Measurements from ENCODE around the gene SACS.

Gene SACS, protein sequence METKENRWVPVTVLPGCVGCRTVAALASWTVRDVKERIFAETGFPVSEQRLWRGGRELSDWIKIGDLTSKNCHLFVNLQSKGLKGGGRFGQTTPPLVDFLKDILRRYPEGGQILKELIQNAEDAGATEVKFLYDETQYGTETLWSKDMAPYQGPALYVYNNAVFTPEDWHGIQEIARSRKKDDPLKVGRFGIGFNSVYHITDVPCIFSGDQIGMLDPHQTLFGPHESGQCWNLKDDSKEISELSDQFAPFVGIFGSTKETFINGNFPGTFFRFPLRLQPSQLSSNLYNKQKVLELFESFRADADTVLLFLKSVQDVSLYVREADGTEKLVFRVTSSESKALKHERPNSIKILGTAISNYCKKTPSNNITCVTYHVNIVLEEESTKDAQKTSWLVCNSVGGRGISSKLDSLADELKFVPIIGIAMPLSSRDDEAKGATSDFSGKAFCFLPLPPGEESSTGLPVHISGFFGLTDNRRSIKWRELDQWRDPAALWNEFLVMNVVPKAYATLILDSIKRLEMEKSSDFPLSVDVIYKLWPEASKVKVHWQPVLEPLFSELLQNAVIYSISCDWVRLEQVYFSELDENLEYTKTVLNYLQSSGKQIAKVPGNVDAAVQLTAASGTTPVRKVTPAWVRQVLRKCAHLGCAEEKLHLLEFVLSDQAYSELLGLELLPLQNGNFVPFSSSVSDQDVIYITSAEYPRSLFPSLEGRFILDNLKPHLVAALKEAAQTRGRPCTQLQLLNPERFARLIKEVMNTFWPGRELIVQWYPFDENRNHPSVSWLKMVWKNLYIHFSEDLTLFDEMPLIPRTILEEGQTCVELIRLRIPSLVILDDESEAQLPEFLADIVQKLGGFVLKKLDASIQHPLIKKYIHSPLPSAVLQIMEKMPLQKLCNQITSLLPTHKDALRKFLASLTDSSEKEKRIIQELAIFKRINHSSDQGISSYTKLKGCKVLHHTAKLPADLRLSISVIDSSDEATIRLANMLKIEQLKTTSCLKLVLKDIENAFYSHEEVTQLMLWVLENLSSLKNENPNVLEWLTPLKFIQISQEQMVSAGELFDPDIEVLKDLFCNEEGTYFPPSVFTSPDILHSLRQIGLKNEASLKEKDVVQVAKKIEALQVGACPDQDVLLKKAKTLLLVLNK (N-terminal part only)

DNA sequence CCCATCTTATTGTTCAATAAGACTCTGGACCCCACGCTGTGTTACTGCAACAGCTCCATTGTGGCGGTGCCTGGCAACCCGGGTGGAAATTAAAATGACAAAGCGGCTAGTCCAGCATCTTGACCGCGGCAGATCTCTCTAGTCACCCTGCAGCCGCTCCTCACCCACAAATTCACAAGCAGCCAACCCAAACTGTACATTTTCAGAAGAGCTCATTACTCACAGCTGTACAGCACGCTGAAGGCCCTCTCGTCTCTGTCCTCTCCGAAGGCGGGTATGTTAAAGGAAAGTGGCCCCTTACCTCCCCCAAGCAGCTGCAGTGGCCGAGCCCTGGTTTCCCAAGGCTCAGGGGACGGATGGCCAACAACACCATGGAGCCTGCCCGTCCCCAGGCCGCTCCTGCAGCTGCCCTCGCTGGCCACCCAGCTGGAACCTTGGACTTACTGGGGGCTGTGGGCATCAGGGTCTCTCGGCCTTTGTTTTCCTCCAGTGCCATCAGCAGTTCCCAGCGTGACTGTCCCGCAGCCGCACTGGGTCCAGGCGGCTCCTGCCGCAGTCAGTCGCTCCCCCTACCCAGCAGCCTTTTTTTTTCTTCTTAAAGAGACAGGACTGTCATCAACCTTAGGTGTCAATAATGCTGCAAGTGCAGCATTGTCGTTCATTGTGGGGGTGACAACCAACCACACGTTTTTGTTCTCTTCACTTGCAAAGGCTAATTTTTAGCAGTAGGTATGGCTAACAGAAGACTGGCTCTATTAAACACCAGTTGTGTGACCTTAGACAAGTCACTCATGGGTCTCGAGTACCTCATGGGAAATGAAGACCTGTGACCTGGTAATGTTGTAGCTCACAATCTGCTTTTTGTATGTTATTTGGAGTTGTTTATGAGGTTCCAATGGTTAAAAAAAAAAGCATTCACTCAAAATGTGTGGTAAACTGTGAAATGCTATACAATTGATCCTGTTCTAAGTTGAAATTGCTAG, at the start of gene SACS:
TSS of gene SACS (minus strand) at position 532 of the 983 bp plus-strand sequence. CDS start 22,463 bp downstream, outside the sequence.
- peak; percentile 76 for DNase-seq

DNA sequence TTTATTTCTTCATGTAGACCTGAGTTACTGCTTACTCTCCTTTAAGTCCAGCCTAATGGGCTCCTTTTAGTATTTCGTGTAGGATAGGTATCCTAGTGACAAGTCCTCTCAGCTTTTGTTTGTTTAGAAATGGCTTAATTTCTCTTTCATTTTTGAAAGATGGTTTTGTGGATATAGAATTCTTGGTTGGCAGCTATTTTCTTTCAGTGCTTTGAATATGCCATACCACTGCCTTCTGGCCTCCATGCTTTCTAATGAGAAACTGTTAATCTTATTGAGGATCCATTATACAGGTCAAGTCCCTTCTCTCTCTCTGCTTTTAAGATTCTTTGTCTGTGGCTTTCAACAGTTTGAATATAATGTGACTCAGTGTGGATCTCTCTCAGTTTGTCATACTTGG, 46.8 kb upstream of the SACS start:
- no peak for DNase-seq

DNA sequence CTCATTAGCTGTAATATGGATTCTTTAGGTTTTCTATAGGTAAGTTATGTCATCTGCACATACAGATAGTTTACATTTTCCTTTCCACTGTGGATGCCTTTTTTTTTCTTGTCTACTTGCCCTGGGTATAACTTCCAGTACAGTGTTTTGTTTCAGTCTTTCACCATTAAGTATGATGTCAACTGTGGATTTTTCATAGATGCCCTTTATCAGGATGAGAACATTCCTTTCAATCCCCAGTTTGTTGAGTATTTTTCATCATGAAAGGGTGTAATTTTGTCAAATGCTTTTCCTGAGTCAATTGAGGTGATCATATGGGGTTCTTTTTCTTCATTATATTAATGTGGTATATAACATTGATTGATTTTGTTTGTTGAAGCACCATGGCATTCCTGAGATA, 43.6 kb upstream of the SACS start:
- no peak for DNase-seq

DNA sequence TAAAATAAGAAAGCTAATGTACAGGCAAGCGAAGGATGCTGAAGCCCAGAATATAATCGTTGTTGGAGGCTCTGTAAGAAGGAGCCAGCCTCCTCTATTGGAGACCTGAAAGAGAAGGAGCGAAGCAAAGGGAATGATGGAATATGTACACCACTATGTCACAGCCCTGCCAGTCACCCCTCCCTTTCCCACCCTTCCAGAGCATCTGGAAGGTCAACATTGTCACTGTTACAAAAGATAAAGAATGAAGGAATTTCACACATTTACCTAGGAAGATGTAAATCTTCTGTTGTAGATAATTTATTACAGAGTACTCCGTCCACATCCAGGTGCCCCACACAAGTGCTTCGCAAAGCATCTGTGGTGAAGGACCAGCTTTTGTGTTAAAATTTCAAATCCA, 39.7 kb upstream of the SACS start:
- no peak for DNase-seq

DNA sequence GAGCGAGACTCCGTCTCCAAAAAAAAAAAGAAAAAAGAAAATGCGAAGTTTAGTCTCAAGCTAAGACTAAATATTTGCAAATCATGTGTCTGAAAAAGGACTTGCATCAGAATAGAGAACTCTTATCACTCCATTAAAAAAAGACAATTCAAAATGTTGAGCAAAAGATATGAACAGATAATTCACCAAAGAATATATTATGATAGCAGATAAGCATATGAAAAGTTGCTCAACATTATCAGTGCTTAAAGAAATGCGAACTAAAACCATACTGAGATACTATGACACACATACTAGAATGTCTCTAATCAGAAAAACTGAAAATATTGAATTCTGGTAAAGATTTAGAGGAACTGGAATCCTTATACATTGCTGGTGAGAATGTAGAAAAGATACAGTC, 38.7 kb upstream of the SACS start:
- DNase-seq: no peak

DNA sequence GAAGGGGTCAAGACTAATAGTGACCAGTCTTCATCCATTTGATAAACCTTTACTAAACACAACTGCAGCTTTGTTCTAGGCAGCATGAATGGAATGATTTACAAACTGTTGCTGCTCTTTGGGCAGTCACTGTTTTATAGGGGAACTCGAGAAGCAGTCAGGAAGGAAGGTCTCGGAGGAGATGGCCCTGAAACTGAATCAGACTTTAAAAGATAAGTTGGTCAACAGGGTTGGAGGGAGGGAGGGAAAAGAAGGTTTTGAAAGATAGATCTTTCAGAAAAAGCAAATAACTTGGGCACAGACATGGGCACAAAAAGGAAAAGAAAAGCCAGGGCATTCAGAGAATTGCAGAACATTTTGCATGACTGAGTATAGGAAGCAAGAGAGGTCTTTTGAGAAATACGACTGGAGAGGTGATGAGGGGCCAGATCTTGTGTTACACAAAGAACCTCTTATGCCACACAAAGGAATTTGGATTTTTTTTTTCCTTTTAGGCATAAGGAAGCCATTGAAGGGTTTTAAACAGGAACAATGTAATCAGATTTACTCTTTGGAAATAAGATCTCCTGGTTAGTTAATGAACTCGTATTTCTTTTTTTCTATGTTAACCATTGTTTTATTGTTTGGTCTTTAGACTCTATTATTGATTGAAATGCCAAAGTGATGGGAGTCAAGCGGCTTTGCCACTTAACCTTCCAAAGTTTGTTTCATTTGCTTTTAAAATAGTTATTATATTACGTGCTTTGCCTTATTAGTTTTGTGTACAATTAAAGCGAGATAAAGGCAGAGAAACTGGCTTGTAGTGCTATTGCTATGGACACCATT, 37.5 kb upstream of the SACS start:
- no peak for DNase-seq

DNA sequence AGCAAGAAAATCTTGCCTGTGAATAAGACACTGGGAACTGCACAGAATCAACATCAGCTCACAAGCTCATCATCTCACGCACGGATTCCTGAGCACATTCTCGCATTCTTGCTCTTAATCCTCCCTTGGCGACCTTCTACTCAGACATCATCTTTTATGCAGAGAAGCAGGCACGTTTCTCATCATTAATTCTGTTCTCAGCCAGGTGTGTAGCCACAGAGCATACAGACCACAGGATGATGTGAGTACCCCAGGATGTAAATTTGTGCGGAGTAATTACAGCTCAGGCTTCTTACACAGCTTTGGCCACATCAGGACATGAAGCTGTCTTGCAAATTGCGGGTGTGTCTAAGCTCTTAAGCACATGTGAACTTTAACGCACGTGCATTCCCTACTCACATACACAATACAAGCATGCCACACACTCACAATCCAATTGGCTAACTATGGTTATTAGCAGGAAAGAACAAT, 36.5 kb upstream of the SACS start:
- DNase-seq: no peak

DNA sequence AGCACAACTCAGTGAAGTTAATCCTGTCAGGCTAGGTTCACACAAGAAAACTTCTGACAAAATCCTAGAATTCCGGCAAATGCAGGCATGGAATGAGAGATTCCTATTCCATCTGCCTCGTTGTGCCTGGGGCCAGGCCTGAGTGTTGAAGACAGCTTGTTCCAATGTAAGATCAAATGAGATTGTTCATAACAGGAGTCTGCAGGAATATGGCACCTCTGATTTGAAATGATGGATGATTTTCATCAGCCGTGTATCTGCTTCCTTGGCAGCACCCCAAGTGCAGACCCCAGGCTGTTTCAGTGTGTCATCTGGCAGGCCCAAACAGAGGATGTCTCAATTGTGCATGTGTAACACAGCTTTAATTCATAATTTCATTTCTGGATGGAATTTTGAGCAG, 35.3 kb upstream of the SACS start:
- DNase-seq: no peak

DNA sequence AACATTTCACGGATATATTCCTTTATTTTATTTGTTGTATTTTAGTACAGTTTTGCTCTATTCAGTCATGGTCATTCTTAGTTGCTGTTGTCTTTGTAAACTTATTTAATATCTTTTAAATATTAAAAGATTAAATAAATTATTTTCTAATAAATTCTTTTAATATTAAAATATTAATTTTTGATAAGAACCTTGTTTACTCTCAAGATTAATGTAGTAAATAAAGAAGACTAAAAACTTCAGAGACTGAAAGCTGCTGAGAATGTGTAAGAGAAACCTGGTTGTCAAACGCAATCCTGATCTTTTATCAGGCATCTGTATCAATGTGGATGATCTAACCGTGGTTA, 34.4 kb upstream of the SACS start:
- DNase-seq: no peak

DNA sequence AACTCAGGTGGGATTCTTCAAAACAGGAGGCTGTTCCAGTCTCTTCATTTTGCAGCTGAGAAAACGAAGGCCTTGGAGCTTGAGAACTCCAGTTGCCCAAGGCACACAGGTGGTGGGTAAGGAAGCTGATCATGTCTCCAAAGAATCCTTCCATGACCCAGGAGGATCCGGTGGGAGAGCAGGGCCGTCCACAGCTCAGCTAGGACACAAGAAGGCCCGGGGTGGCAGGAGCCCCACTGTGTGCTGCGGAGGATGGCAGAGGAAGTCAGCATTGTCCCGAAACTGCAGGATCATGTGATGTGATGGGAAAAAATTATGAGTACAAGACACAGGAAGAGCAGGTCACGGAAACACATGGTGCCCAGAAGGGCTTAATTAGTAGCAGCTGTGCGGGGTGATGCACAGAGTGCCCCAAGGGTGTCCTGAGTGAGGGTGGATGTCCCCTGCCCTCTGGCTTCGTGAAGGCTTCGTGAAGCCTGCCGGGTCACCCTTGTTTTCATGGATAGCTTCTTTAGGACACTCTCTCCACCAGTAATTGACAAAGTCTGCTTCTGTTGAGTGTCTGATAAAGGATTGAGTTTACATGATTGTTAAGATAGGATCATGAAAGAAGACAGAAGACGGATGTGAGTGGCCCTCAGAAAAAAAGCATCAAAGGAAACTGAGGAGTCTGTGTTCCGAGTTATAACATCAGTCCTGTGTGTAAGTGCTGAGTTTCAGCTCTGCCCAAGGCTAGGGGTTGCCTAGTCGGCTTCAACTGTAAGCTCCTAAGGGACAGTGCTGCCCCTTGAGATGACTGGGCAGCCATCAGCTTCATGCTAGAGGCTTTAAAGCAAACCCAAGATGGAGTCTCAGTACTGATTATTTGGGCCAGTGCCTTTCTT, 33.8 kb upstream of the SACS start:
- no peak for DNase-seq

DNA sequence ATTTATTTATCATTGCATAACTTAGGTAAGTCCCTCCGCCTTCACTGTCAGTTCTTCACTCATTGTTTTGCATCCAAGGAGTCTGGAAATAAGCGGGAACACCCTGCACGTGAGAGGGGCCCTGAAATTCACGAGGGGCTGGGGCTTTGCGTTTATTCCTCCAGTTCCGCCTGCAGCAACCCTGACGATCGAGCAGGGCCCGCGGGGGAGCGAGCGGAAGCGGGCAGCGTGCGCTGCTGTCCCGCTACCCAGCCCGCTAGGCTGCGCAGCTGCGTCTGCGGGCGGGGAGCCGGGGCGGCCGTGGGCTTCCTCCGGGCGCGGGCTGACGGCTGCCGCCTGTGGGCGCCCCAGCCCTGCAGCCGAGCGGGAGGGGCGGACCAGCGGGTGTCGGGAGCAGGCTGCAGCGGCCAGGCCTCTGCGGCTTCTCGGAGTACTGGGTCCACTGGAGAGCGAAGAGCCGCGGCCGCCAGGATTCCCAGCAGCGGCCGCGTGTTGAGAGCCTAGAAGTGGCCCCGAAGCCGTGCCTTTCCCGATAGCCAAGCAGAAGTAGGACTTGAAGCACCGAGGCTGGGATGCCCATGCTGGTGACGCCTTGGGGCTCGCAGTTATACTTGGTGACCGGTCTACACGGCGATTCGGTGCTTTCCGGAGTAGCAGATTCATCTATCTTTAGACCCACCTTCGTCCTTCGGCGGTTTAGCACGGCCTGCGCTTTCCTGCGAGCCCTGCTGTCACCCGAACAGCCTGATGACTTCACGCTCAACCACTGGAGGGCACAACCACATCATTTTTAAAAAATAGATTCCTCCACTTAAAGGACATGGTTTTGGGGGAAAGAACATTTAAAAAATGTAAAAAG, 32.9 kb upstream of the SACS start:
- DNase-seq: peak; percentile 81

DNA sequence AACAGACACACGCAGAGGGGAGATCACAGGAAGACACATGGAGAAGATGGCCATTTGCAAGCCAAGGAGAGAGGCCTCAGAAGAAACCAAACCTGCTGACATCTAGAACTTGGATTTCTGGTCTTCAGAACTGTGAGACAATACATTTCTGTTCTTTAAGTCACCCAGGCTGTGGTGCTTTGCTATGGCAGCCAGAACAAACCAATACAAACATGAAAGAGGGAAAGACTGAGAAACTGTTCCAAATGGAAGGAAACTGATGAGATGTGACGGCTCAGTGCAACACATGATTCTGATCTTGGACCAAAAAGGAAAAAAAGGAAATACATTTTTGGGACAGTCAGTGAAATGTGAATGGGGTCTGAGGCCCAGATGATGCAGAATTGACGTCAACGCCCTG, 30.2 kb upstream of the SACS start:
- DNase-seq: no peak

DNA sequence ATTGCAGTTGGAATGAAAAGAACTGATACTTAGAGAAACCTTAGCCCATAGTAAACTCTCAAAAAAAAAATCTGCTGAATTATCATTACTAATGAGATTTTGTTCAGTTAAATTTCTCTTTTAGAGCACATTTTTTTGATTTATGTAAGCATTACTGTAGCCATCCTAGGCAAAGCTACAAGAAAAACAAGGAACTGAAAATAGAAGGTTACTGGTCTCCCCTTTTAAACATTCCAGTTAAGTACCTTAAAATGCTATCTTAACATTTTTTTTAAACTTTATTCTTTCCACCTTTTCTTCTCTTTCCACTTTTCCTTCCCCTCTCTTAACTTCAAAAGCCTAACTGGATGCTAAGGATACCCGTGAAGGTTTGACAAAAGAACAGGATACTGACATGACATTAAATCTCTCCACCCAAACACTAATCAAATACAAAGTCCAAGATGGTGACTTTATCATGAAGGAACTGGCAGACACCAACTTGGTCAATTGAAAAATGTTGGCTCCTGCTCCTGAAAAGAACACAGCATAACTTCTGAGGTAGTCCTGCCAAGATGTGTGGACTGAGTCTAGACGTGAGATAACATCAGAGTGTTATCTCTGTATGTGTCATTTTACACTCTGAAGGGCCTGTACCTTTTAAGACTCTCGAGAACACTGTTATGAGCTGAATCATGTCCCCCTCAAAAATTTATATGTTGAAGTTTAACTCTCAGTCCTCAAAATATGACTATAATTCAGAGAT, 29.5 kb upstream of the SACS start:
- DNase-seq: no peak

DNA sequence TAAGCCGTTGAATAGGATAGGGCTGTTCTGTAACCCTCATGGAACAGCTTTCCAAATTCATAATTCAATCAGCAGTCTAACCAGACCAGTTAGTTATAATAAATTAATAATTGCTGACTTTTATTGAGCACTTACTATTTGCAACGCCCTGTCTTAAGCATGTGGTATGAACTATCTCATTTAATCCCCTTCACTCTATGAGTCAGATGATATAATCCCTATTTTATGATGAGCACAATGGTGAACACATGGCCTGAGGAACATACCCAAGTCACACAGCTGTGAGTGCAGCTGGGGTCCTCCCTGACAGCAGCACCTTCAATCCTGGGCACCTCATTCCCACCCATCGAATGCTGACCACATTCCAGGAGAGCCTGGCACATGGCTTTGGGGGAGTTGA, 28.0 kb upstream of the SACS start:
- no peak for DNase-seq

DNA sequence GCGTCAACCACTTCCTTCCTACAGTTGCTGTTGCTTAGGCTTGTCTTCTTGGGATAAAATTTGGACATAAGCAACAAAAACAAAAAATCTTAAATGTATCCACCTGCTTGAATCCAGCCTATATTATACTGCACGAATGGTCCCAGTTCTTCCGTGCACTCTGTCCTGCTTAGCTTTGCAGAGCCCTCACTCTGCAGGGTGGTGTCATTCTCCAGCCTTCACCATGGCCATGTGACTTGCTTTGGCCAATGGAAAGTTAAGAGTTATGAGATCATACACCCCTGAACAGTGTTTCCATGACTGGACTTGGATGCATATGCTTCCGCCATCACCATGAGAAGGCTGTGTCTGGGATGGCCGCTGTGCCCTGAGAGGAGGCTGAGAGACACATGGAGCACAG, 27.4 kb upstream of the SACS start:
- no peak for DNase-seq

DNA sequence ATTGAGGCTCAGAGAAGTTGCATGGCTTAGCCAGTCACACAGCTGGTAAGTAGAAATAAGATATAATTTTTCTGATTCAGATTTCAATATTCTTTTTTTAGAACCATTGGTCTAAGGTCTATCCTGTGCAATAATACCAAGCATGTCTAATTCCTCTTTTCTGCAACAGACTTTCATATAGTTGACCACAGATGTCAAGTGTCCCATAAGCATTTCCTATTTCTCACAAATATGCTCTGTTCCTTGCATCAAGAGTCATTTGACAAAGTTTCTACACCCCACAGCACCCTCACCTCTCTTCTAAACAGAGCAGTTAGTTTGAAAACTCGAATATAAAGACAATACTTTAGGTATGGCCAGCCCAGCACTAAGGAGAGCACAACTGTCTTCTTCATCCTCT, 26.8 kb upstream of the SACS start:
- no peak for DNase-seq

DNA sequence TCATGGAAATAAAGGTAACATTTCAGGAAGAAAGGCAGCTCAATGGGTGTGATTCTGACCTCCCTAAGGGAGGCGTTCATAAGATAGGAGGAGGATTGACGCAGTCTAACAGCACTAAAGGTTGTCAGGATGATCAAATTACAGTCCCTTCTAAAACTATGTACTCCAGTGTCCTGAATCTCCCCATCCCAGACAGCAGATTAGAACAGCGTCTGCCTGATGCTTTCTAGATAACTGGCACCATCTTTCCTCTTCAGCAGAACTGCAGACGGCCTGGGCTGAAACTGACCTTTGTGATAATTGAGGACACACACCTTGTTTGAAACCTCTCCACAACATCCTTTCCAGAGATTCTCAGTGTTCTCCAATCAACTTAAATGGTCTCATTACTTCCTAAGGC, 25.5 kb upstream of the SACS start:
- DNase-seq: no peak

DNA sequence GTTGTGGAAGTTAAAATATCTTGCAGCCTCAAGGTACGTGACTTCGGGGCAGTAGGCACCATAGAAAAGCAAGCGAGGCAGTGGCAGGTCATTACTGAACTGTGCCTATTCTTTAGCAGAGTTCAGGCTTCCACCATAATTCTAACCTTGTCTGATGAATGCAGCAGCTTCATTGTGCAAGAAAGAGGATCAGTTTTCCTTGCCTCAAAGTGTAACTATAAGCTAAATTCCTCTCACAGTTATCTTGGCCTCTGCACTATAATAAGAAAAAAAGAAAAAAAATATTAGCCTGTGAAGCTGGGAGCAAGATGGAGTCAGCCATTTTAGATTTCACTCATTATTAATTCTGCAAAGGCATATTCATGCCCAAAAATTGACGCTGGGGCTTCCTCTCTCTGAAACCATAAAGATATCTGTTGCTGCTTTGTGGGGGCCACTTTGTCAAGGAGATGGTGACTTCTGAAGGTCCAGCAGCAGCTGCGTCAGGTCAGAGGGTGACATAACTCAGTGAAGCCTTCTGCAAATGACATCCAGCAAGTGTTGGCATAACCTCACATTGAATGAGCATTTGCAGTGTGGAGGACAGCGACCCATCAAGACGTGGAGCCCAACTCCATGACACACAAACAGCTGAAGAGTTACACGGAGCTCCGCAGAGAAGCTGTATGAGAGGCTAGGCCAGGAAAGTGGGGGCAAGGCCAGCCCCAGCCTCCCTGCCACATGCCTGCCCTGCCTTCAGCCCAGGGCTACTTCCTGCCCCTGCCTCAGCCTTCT, 23.1 kb upstream of the SACS start:
- no peak for DNase-seq
